ENCODE results near the gene SDF2L1.
"Not testable (repeated sequence)": the region's sequence is repeated elsewhere in the genome, so short reads cannot be mapped to it uniquely, and the experiment has no call there.

Gene SDF2L1

GRCh38 chr22:21594865-21595452 is 47.1 kb upstream of the SDF2L1 start:
- Histone ChIP-seq H3K4me2 (ENCODE audit: low read length) (no peak overlapping the region), H2AFZ (ENCODE audit: low read length) (no peak overlapping the region), H3K4me1 (ENCODE audit: insufficient read depth, low read length, severe bottlenecking) (peaks cover 19% of the 10 kb centered on the region), H3F3A (ENCODE audit: insufficient read depth, low read length) (no peaks in the 10 kb centered on the region), H3K9me2 (ENCODE audit: low read depth, low read length) (no peaks in the 10 kb centered on the region), H3K4me3 (ENCODE audit: low read depth, low read length, poor library complexity, severe bottlenecking) (no peak overlapping the region), H3K9me3 (ENCODE audit: low read length) (no peaks in the 10 kb centered on the region), H3K27me3 (ENCODE audit: insufficient read depth, low read length) (no peaks in the 10 kb centered on the region), H4K20me1 (ENCODE audit: insufficient read depth, low read length) (no peaks in the 10 kb centered on the region), H3K9ac (ENCODE audit: low read length) (no peak overlapping the region), H3K27ac (ENCODE audit: low read depth, low read length, poor library complexity, severe bottlenecking) (no peak overlapping the region), H3K79me2 (ENCODE audit: insufficient read depth, low read length) (peaks cover 83% of the 10 kb centered on the region), H3K36me3 (ENCODE audit: insufficient read depth, low read length) (peaks cover 60% of the 10 kb centered on the region)
- TF ChIP-seq CTCF (IDR thresholded peaks at IDR 0.05; ENCODE audit: low read length) (no peak), EZH2 (IDR thresholded peaks at IDR 0.05; ENCODE audit: borderline replicate concordance, low read length) (no peak)

GRCh38 chr22:21596356-21597135 is 45.6 kb upstream of the SDF2L1 start:
- H3F3A ChIP-seq (ENCODE audit: insufficient read depth, low read length); H3K27ac ChIP-seq (ENCODE audit: low read depth, low read length, poor library complexity, severe bottlenecking); H3K9ac ChIP-seq (ENCODE audit: low read length); H3K4me2 ChIP-seq (ENCODE audit: low read length); H3K27me3 ChIP-seq (ENCODE audit: insufficient read depth, low read length); H2AFZ ChIP-seq (ENCODE audit: low read length); H3K9me2 ChIP-seq (ENCODE audit: low read depth, low read length); H3K9me3 ChIP-seq (ENCODE audit: low read length); H4K20me1 ChIP-seq (ENCODE audit: insufficient read depth, low read length); H3K4me3 ChIP-seq (ENCODE audit: low read depth, low read length, poor library complexity, severe bottlenecking); H3K4me1 ChIP-seq (ENCODE audit: insufficient read depth, low read length, severe bottlenecking): not testable (repeated sequence)
- peaks cover 60% of the 10 kb centered on the region for H3K36me3 ChIP-seq (ENCODE audit: insufficient read depth, low read length)
- H3K79me2 ChIP-seq (ENCODE audit: insufficient read depth, low read length), result peaks cover 79% of the 10 kb centered on the region

- H3K4me1 ChIP-seq (ENCODE audit: insufficient read depth, low read length, severe bottlenecking), result no peaks in the 10 kb centered on the region
- H3F3A ChIP-seq (ENCODE audit: insufficient read depth, low read length), result no peaks in the 10 kb centered on the region
- H4K20me1 ChIP-seq (ENCODE audit: insufficient read depth, low read length), result no peaks in the 10 kb centered on the region
- peaks cover 58% of the 10 kb centered on the region for H3K36me3 ChIP-seq (ENCODE audit: insufficient read depth, low read length)
- H3K27me3 ChIP-seq (ENCODE audit: insufficient read depth, low read length), result no peaks in the 10 kb centered on the region
- H3K4me3 ChIP-seq (ENCODE audit: low read depth, low read length, poor library complexity, severe bottlenecking), result no peak overlapping the region
- TF ChIP-seq CTCF (IDR thresholded peaks at IDR 0.05; ENCODE audit: low read length), result no peak
- no peak for TF ChIP-seq EZH2 (IDR thresholded peaks at IDR 0.05; ENCODE audit: borderline replicate concordance, low read length)
- H3K9me2 ChIP-seq (ENCODE audit: low read depth, low read length), result no peaks in the 10 kb centered on the region
- H3K4me2 ChIP-seq (ENCODE audit: low read length), result no peak overlapping the region
- H3K27ac ChIP-seq (ENCODE audit: low read depth, low read length, poor library complexity, severe bottlenecking), result no peak overlapping the region
- no peak overlapping the region for H3K9ac ChIP-seq (ENCODE audit: low read length)
- H3K9me3 ChIP-seq (ENCODE audit: low read length), result no peaks in the 10 kb centered on the region
- no peak overlapping the region for H2AFZ ChIP-seq (ENCODE audit: low read length)
- peaks cover 71% of the 10 kb centered on the region for H3K79me2 ChIP-seq (ENCODE audit: insufficient read depth, low read length)
Observed at GRCh38 chr22:21598302-21598701, 43.8 kb upstream of the SDF2L1 start.

Data from OCI-LY1 (cell line).